ENCODE results near the gene TRMT1.

TRMT1 gene

GRCh38 chr19:13135068-13136062, 18.8 kb upstream of the TRMT1 start:
- no peak for TF ChIP-seq CTCF (IDR thresholded peaks at IDR 0.05; ENCODE audit: low read depth, low read length)
- DNase-seq (ENCODE audit: extremely low read depth, low read depth): no peak

GRCh38 chr19:13134626-13135025, 18.1 kb upstream of the TRMT1 start:
- DNase-seq (ENCODE audit: extremely low read depth, low read depth): no peak
- no peak for TF ChIP-seq CTCF (IDR thresholded peaks at IDR 0.05; ENCODE audit: low read depth, low read length)

GRCh38 chr19:13133241-13133870, 16.8 kb upstream of the TRMT1 start:
- no peak for DNase-seq (ENCODE audit: extremely low read depth, low read depth)
- no peak for TF ChIP-seq CTCF (IDR thresholded peaks at IDR 0.05; ENCODE audit: low read depth, low read length)

GRCh38 chr19:13132471-13133180, 16.1 kb upstream of the TRMT1 start:
- no peak for TF ChIP-seq CTCF (IDR thresholded peaks at IDR 0.05; ENCODE audit: low read depth, low read length)
- DNase-seq (ENCODE audit: extremely low read depth, low read depth): no peak

GRCh38 chr19:13130886-13131490, 14.4 kb upstream of the TRMT1 start:
- TF ChIP-seq CTCF (IDR thresholded peaks at IDR 0.05; ENCODE audit: low read depth, low read length): no peak
- no peak for DNase-seq (ENCODE audit: extremely low read depth, low read depth)

- DNase-seq (ENCODE audit: extremely low read depth, low read depth): no peak
- TF ChIP-seq CTCF (IDR thresholded peaks at IDR 0.05; ENCODE audit: low read depth, low read length): no peak
These were observed 12.8 kb upstream of the TRMT1 start for GRCh38 chr19:13129384-13129783.
